Adrenal gland (tissue), 12 donors: ENCODE results near the gene TOPAZ1. TPM values are rescaled to one million over a fixed set of nuclear protein-coding genes. Genes with fewer than 3 reads are reported as not detected.

Experiments
- DNase-seq, 7 donors: peaks; one replicate each; pipeline ENCODE4 v3.0.0-alpha.2; 2019 to 2020
- H3K27ac ChIP-seq, 5 donors: fragments of 200-600 bp; sonication (generic) in 4 of 5; 1 replicate in 3 of 5; 2 replicates in 2 of 5; pipeline versions ENCODE4 v1.5.1 to v1.8.0; 2016 to 2020; ENCODE audit warnings: mild to moderate bottlenecking in 1 of 5
- H3K27me3 ChIP-seq: fragments of 200-600 bp; 2 replicates; pipeline ENCODE4 v1.8.0; 2021
- H3K36me3 ChIP-seq, 2 donors: fragments of 200-600 bp; replicated peaks in 1 of 2; 1 replicate in 1 of 2; 2 replicates in 1 of 2; pipeline versions ENCODE4 v1.5.1 to v1.8.0; 2018 to 2022
- H3K4me1 ChIP-seq, 2 donors: fragments of 200-600 bp; replicated peaks in 1 of 2; 1 replicate in 1 of 2; 2 replicates in 1 of 2; pipeline versions ENCODE4 v1.5.1 to v1.8.0; 2018 to 2021
- H3K4me3 ChIP-seq, 4 donors: fragments of 200-600 bp; sonication (generic) in 3 of 4; one replicate each; pipeline ENCODE4 v1.5.1; 2016 to 2018
- H3K9me3 ChIP-seq, 3 donors: fragments of 200-600 bp; sonication (generic) in 1 of 3; replicated peaks in 1 of 3; 1 replicate in 2 of 3; 2 replicates in 1 of 3; pipeline versions ENCODE4 v1.5.1 to v1.8.0; 2016 to 2021
- CTCF ChIP-seq, 6 experiments: fragments of 450-650 bp in 4 of 6; fragments of 200-600 bp in 2 of 6; sonication (generic) in 1 of 6; IDR thresholded peaks; 1 replicate in 5 of 6; 2 replicates in 1 of 6; pipeline versions ENCODE4 v1.5.1 to v1.8.0; 2016 to 2021; ENCODE audit warnings: antibody characterized with exemption in 6 of 6, mild to moderate bottlenecking in 2 of 6, moderate library complexity in 1 of 6
- POLR2A ChIP-seq, 2 donors: fragments of 450-650 bp; IDR thresholded peaks; one replicate each; pipeline ENCODE4 v1.6.1; 2017; ENCODE audit warnings: antibody characterized with exemption in 2 of 2, mild to moderate bottlenecking in 2 of 2, moderate library complexity in 1 of 2
- WGBS, 4 donors: extraction: QIAGEN DNeasy Blood & Tissue Kit in 2 of 4; methylation state at CpG; one replicate each; pipeline versions ENCODE4 v1.1.5 to v1.1.7; 2013 to 2017; 5-methylcytosine and 5-hydroxymethylcytosine counted together
- intact Hi-C, 2 donors: fragments of 100-400 bp; cut with DNase I; formaldehyde crosslinking; loops; one replicate each; pipeline versions ENCODE4 v1.14.1 to v1.15.0; 2022 to 2023
- polyA plus RNA-seq, 3 donors: library from polyadenylated mRNA; stranded (reverse); fragments of 200-250 nt in 2 of 3; fragments of 350-450 nt in 1 of 3; fragmentation: Illumina TruSeq in 1 of 3; extraction: RNeasy Lipid Tissue Mini Kit (QIAGEN cat#74804) in 1 of 3; gene quantifications; one replicate each; pipeline ENCODE4 v1.2.3, GENCODE V29; 2013 to 2014
- total RNA-seq, 9 donors: library from RNA; depleted of rRNA in 4 of 9; stranded (reverse); fragments of >200 nt in 4 of 9; fragments of 120-200 nt in 1 of 9; fragmentation: NEBNext Ultra II Directional in 1 of 9; extraction: Animal tissue kit (Norgen Biotek cat#: 25700) in 1 of 9; gene quantifications; one replicate each; pipeline versions ENCODE4 v1.1.0 to v1.2.4, GENCODE V29; 2013 to 2023
- donor health status: healthy with polysubstance abuse.
- donor health status: Bipolar disorder and iron deficiency.
- donor health status: DM: yes; HTN: yes; CAD: no.
- donor health status: DM: no; HTN: no; CAD: no.
- donor health status: DM: no; HTN: no; CAD: no.
- donor health status: DM: yes; HTN: yes; CAD: no.

The TOPAZ1 gene
- total and polyA plus RNA-seq, 12 donors: not detected

GRCh38 chr3:44240061-44240460, 1.6 kb upstream of the TOPAZ1 start:
- WGBS, 4 donors: 89 to 100% (median 95%) methylated on average over 1 of the region's 1 CpG
- peaks cover 4 to 5% of the 10 kb centered on the region in 2 donors for H3K4me1 ChIP-seq
- no peak for DNase-seq
- TF ChIP-seq CTCF (IDR thresholded peaks at IDR 0.05): no peak
- no peak for TF ChIP-seq POLR2A (IDR thresholded peaks at IDR 0.05)
- intact Hi-C loops: no loop called here
- no peak overlapping the region for H3K4me3 ChIP-seq
- H3K36me3 ChIP-seq: no peaks in the 10 kb centered on the region
- no peak overlapping the region for H3K27ac ChIP-seq
- no peaks in the 10 kb centered on the region for H3K27me3 ChIP-seq
- H3K9me3 ChIP-seq: no peaks in the 10 kb centered on the region

GRCh38 chr3:44242721-44243120, 1.0 kb downstream of the TOPAZ1 start:
- TF ChIP-seq POLR2A (IDR thresholded peaks at IDR 0.05) (no peak), CTCF (IDR thresholded peaks at IDR 0.05) (no peak)
- Histone ChIP-seq H3K9me3 (no peaks in the 10 kb centered on the region), H3K4me3 (no peak overlapping the region), H3K4me1 (no peaks in the 10 kb centered on the region), H3K27ac (no peak overlapping the region), H3K36me3 (no peaks in the 10 kb centered on the region), H3K27me3 (no peaks in the 10 kb centered on the region)
- no peak for DNase-seq
- intact Hi-C loops: no loop called here
- WGBS, 4 donors: 59 to 75% (median 72%) methylated on average over 3 of the region's 3 CpGs

GRCh38 chr3:44248152-44248551, 6.5 kb downstream of the TOPAZ1 start:
- Histone ChIP-seq H3K4me3 (no peak overlapping the region), H3K36me3 (no peaks in the 10 kb centered on the region), H3K27me3 (no peaks in the 10 kb centered on the region), H3K27ac (no peak overlapping the region), H3K4me1 (no peaks in the 10 kb centered on the region), H3K9me3 (no peaks in the 10 kb centered on the region)
- WGBS, 4 donors: 58 to 80% (median 64%) methylated on average over 1 of the region's 1 CpG
- intact Hi-C loops: no loop called here
- DNase-seq: no peak
- TF ChIP-seq CTCF (IDR thresholded peaks at IDR 0.05): no peak
- TF ChIP-seq POLR2A (IDR thresholded peaks at IDR 0.05): no peak

GRCh38 chr3:44252332-44252959, 10.8 kb downstream of the TOPAZ1 start:
- WGBS, 4 donors: 63 to 68% (median 66%) methylated on average over 5 of the region's 5 CpGs
- Histone ChIP-seq H3K27ac (no peak overlapping the region), H3K36me3 (no peaks in the 10 kb centered on the region), H3K9me3 (no peaks in the 10 kb centered on the region), H3K4me3 (no peak overlapping the region), H3K4me1 (no peaks in the 10 kb centered on the region), H3K27me3 (no peaks in the 10 kb centered on the region)
- intact Hi-C loops: no loop called here
- TF ChIP-seq POLR2A (IDR thresholded peaks at IDR 0.05): no peak
- TF ChIP-seq CTCF (IDR thresholded peaks at IDR 0.05): no peak
- no peak for DNase-seq
